ENCODE data around the gene MLIP. TPM values are rescaled to one million over a fixed set of nuclear protein-coding genes. Genes with fewer than 3 reads are reported as not detected.
"Not testable (repeated sequence)": the region's sequence is repeated elsewhere in the genome, so short reads cannot be mapped to it uniquely, and the experiment has no call there.

MLIP gene
- total RNA-seq (2014; rRNA removed; shearing (Covaris generic)) = not detected in 2 replicates

GRCh38 chr6:54111341-54112045 lies at the start of gene MLIP:
Gene MLIP (plus strand): TSS chr6:54111443. CDS start chr6:54111480, 37 bp downstream.
- no peak for DNase-seq (ENCODE audit: low read depth)

- no peak for DNase-seq (ENCODE audit: low read depth)
Measured at GRCh38 chr6:54063228-54063539, 48.1 kb upstream of the MLIP start.

- DNase-seq (ENCODE audit: low read depth) = no peak
Measured at GRCh38 chr6:54068694-54069093, 42.5 kb upstream of the MLIP start.

- no peak for DNase-seq (ENCODE audit: low read depth)
Measured at GRCh38 chr6:54070025-54070424, 41.2 kb upstream of the MLIP start.

- peak; percentile 3 for DNase-seq (ENCODE audit: low read depth)
Measured at GRCh38 chr6:54071821-54072340, 39.4 kb upstream of the MLIP start.

GRCh38 chr6:54072635-54073313 lies 38.5 kb upstream of the MLIP start:
- no peak for DNase-seq (ENCODE audit: low read depth)

GRCh38 chr6:54073487-54073886 lies 37.8 kb upstream of the MLIP start:
- no peak for DNase-seq (ENCODE audit: low read depth)

GRCh38 chr6:54074109-54074508 lies 37.1 kb upstream of the MLIP start:
- DNase-seq (ENCODE audit: low read depth) = no peak

- DNase-seq (ENCODE audit: low read depth) = no peak
Measured at GRCh38 chr6:54074578-54075195, 36.6 kb upstream of the MLIP start.

- no peak for DNase-seq (ENCODE audit: low read depth)
Measured at GRCh38 chr6:54076159-54076789, 35.0 kb upstream of the MLIP start.

- not testable (repeated sequence) for DNase-seq (ENCODE audit: low read depth)
Measured at GRCh38 chr6:54081499-54081898, 29.7 kb upstream of the MLIP start.

GRCh38 chr6:54083287-54083686 lies 28.0 kb upstream of the MLIP start:
- DNase-seq (ENCODE audit: low read depth) = no peak

GRCh38 chr6:54084231-54084630 lies 27.0 kb upstream of the MLIP start:
- no peak for DNase-seq (ENCODE audit: low read depth)

GRCh38 chr6:54085047-54085446 lies 26.2 kb upstream of the MLIP start:
- DNase-seq (ENCODE audit: low read depth) = no peak

GRCh38 chr6:54085541-54085940 lies 25.7 kb upstream of the MLIP start:
- DNase-seq (ENCODE audit: low read depth) = peak; percentile 12

GRCh38 chr6:54086439-54086838 lies 24.8 kb upstream of the MLIP start:
- DNase-seq (ENCODE audit: low read depth) = no peak

- no peak for DNase-seq (ENCODE audit: low read depth)
Measured at GRCh38 chr6:54087721-54088120, 23.5 kb upstream of the MLIP start.

GRCh38 chr6:54093326-54093948 lies 17.8 kb upstream of the MLIP start:
- DNase-seq (ENCODE audit: low read depth) = no peak

- no peak for DNase-seq (ENCODE audit: low read depth)
Measured at GRCh38 chr6:54094293-54094692, 16.9 kb upstream of the MLIP start.

- DNase-seq (ENCODE audit: low read depth) = no peak
Measured at GRCh38 chr6:54094786-54095185, 16.5 kb upstream of the MLIP start.

GRCh38 chr6:54095723-54096122 lies 15.5 kb upstream of the MLIP start:
- DNase-seq (ENCODE audit: low read depth) = no peak

- DNase-seq (ENCODE audit: low read depth) = no peak
Measured at GRCh38 chr6:54096811-54097210, 14.4 kb upstream of the MLIP start.

All from Daoy (cell line).